Endothelial cell (in vitro differentiated cells): ENCODE data around the gene RNF41. TPM values are rescaled to one million over a fixed set of nuclear protein-coding genes. Genes with fewer than 3 reads are reported as not detected.

Experiments used
- DNase-seq: peaks from one replicate; pipeline ENCODE4 v3.0.0; 2021; ENCODE audit warnings: low spot score
- H3K27ac Mint-ChIP-seq: one replicate; pipeline ENCODE4 v1.8.0; 2021; ENCODE audit warnings: mixed read lengths, inconsistent platforms; ENCODE audit not compliant: unreplicated experiment
- H3K27me3 Mint-ChIP-seq: one replicate; pipeline ENCODE4 v1.8.0; 2021; ENCODE audit warnings: mild to moderate bottlenecking, moderate library complexity, mixed read lengths, inconsistent platforms; ENCODE audit not compliant: unreplicated experiment
- H3K36me3 Mint-ChIP-seq: one replicate; pipeline ENCODE4 v1.8.0; 2021; ENCODE audit warnings: mild to moderate bottlenecking, low read depth, mixed read lengths, inconsistent platforms; ENCODE audit not compliant: unreplicated experiment
- H3K4me1 Mint-ChIP-seq: one replicate; pipeline ENCODE4 v1.8.0; 2021; ENCODE audit warnings: mild to moderate bottlenecking, mixed read lengths, inconsistent platforms; ENCODE audit not compliant: unreplicated experiment
- H3K4me3 Mint-ChIP-seq: one replicate; pipeline ENCODE4 v1.8.0; 2021; ENCODE audit warnings: mild to moderate bottlenecking, mixed read lengths, inconsistent platforms; ENCODE audit not compliant: unreplicated experiment
- H3K9me3 Mint-ChIP-seq: one replicate; pipeline ENCODE4 v1.8.0; 2021; ENCODE audit warnings: mixed read lengths, inconsistent platforms; ENCODE audit not compliant: unreplicated experiment
- CTCF ChIP-seq: fragments of 200-600 bp; sonication (generic); IDR thresholded peaks from one replicate; pipeline ENCODE4 v1.5.0; 2021; ENCODE audit warnings: antibody characterized with exemption; ENCODE audit not compliant: unreplicated experiment
- total RNA-seq: library from RNA; stranded (reverse); fragmentation: NEBNext Ultra II Directional; extraction: Animal tissue kit (Norgen Biotek cat#: 25700); gene quantifications from one replicate; pipeline ENCODE4 v1.2.1, GENCODE V29; 2021; ENCODE audit not compliant: unreplicated experiment

RNF41 gene
- total RNA-seq, 1 donor from 2014 or later = 55.5 TPM

- Mint-ChIP-seq H3K4me1 (peaks cover 11% of the 10 kb centered on the region), H3K9me3 (no peaks in the 10 kb centered on the region), H3K36me3 (peaks cover 4% of the 10 kb centered on the region), H3K27me3 (peaks cover 8% of the 10 kb centered on the region), H3K27ac (no peak overlapping the region), H3K4me3 (no peak overlapping the region)
- DNase-seq = no peak
- no peak for TF ChIP-seq CTCF
Observed at GRCh38 chr12:56229082-56229481, 7.4 kb upstream of the RNF41 start.

- Mint-ChIP-seq H3K27me3 (peaks cover 10% of the 10 kb centered on the region), H3K27ac (peak overlapping the region; percentile 64), H3K4me1 (peaks cover 39% of the 10 kb centered on the region), H3K4me3 (peak overlapping the region; percentile 76), H3K9me3 (no peaks in the 10 kb centered on the region), H3K36me3 (peaks cover 4% of the 10 kb centered on the region)
- peak; percentile 19 for DNase-seq
- no peak for TF ChIP-seq CTCF
Observed at GRCh38 chr12:56224954-56225353, 3.2 kb upstream of the RNF41 start.

DNA sequence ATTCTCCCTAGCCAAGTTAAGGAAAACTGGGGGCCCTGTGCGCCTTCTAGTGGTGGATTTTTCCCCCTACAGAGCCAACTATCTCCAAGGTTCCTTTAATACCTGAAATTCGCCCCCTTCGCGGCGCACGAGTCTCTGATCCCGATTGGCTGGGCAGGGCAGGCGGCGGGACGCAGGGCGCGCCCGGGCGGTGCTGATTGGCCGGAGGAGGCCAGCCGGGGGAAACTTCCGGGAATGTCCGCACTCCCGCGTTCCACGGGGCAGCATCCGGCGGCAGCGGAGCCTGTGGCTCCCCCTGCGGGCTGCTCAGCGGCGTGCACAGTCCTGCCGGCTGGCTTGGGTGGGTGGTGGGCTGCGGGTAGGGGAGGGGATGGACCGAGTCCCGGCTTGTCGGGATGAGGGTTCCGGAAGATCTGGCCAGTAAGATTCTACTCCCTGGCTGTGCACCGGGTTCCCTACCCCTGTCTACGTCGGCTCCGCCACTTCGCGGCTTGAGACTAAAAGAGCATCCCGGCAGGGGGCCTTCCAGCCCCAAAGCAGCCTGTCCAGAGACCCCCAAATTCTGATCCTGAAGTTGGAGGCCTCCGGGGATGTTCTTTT lies 2.5 kb upstream of the RNF41 start, which contains the start of gene NABP2:
Gene NABP2 (plus strand): TSS at position 241 of the 600 bp plus-strand sequence. CDS start 515 bp downstream, outside the sequence.
- TF ChIP-seq CTCF = peak; percentile 86

GRCh38 chr12:56223571-56224101 lies 1.9 kb upstream of the RNF41 start:
- peak overlapping the region; percentile 90 for H3K27ac Mint-ChIP-seq
- no peak for TF ChIP-seq CTCF
- peaks cover 10% of the 10 kb centered on the region for H3K27me3 Mint-ChIP-seq
- peak overlapping the region; percentile 67 for H3K4me3 Mint-ChIP-seq
- DNase-seq = no peak
- peaks cover 4% of the 10 kb centered on the region for H3K36me3 Mint-ChIP-seq
- peaks cover 39% of the 10 kb centered on the region for H3K4me1 Mint-ChIP-seq
- no peaks in the 10 kb centered on the region for H3K9me3 Mint-ChIP-seq

More for the DNA sequence above, 2.5 kb upstream of the RNF41 start, which contains the start of gene NABP2:
- Mint-ChIP-seq H3K9me3 (no peaks in the 10 kb centered on the region), H3K27ac (peak within 1 kb of the TSS; percentile 90), H3K27me3 (peaks cover 10% of the 10 kb centered on the region), H3K36me3 (peaks cover 4% of the 10 kb centered on the region), H3K4me1 (peaks cover 39% of the 10 kb centered on the region), H3K4me3 (peak within 1 kb of the TSS; percentile 76)
- peak; percentile 99 for DNase-seq

- DNase-seq = no peak
- Mint-ChIP-seq H3K4me1 (peaks cover 39% of the 10 kb centered on the region), H3K36me3 (peaks cover 4% of the 10 kb centered on the region), H3K4me3 (peak overlapping the region; percentile 99), H3K27me3 (peaks cover 10% of the 10 kb centered on the region), H3K27ac (peak overlapping the region; percentile 97), H3K9me3 (no peaks in the 10 kb centered on the region)
- peak; percentile 8 for TF ChIP-seq CTCF
Observed at GRCh38 chr12:56222531-56222895, 791 bp upstream of the RNF41 start.
